ENCODE results near the gene DNER.

DNA sequence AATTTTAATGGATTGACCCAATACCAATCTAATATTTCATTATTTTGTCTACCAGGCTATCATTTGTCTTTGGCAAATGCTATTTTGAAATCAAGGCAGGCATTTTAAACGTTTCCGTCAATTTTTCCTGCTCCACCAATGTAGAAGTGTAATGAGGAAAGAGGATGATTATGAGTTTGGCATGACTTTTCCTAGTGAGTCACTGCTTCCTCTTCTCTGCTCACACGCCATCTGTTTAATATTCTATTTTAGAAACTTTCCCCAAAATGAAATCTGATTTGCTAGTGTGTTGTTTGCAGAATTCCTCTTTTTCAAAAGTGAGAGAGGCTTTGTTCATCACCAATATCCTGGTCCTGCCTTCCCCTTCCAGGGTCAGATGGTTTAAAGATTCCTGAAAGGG lies 400.8 kb downstream of the DNER start:
- TF ChIP-seq POLR2A (IDR thresholded peaks at IDR 0.05; ENCODE audit: extremely low read depth, insufficient read length): no peak
- TF ChIP-seq, protein P1, sequence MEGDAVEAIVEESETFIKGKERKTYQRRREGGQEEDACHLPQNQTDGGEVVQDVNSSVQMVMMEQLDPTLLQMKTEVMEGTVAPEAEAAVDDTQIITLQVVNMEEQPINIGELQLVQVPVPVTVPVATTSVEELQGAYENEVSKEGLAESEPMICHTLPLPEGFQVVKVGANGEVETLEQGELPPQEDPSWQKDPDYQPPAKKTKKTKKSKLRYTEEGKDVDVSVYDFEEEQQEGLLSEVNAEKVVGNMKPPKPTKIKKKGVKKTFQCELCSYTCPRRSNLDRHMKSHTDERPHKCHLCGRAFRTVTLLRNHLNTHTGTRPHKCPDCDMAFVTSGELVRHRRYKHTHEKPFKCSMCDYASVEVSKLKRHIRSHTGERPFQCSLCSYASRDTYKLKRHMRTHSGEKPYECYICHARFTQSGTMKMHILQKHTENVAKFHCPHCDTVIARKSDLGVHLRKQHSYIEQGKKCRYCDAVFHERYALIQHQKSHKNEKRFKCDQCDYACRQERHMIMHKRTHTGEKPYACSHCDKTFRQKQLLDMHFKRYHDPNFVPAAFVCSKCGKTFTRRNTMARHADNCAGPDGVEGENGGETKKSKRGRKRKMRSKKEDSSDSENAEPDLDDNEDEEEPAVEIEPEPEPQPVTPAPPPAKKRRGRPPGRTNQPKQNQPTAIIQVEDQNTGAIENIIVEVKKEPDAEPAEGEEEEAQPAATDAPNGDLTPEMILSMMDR (IDR thresholded peaks at IDR 0.05; ENCODE audit: low read depth, low read length): no peak

All from NB4 (cell line).